ENCODE measurements around the gene CORIN.
"Not testable (repeated sequence)": the region's sequence is repeated elsewhere in the genome, so short reads cannot be mapped to it uniquely, and the experiment has no call there.

Gene CORIN

DNA sequence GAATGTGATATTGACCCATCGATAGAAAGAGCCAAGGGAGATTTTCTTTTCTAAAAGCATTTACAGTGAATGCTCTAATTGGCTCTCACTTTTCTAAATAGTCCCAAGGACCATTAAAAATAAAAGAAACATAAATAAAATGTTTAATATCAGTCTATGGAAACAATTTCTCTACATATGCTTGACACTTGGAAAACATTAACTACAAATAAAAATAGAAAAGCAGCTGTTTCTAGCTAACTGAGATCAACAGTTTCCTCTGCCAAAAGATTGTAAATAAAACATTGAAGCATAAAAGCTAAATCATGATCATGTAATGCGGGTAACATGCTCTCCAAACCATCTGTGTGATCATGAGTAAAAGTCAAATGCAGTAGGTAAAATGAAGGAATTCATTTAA, 49.7 kb downstream of the CORIN start:
- in situ Hi-C loops (cut with MboI; ENCODE audit: low pct_unique_long_range_greater_than_20kb, low sequenced_read_pairs): no loop called here
- DNase-seq: no peak

GRCh38 chr4:47786958-47787370, 50.9 kb downstream of the CORIN start:
- in situ Hi-C loops (cut with MboI; ENCODE audit: low pct_unique_long_range_greater_than_20kb, low sequenced_read_pairs): no loop called here
- DNase-seq: no peak

GRCh38 chr4:47785153-47785552, 52.7 kb downstream of the CORIN start:
- DNase-seq: no peak
- in situ Hi-C loops (cut with MboI; ENCODE audit: low pct_unique_long_range_greater_than_20kb, low sequenced_read_pairs): no loop called here

GRCh38 chr4:47784222-47784621, 53.6 kb downstream of the CORIN start:
- in situ Hi-C loops (cut with MboI; ENCODE audit: low pct_unique_long_range_greater_than_20kb, low sequenced_read_pairs): no loop called here
- DNase-seq: no peak

DNA sequence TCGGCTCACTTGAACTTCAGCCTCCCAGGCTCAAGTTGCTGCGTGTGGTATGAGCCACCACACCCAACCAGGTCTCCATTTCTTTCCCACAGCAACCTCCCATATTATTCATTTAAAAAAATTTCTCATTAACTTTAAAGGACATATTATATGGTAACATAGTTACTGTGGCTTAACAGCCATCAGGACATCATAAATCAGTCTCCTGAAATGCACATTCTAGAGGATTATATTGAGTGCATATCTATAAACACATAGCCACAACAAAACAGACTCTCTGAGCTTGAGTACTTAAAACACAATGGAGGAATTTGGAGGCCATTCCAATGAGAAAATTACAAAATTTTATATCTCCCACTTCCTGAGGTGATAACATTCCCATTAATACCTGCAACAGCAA, 61.5 kb downstream of the CORIN start:
- DNase-seq: no peak
- in situ Hi-C loops (cut with MboI; ENCODE audit: low pct_unique_long_range_greater_than_20kb, low sequenced_read_pairs): no loop called here

DNA sequence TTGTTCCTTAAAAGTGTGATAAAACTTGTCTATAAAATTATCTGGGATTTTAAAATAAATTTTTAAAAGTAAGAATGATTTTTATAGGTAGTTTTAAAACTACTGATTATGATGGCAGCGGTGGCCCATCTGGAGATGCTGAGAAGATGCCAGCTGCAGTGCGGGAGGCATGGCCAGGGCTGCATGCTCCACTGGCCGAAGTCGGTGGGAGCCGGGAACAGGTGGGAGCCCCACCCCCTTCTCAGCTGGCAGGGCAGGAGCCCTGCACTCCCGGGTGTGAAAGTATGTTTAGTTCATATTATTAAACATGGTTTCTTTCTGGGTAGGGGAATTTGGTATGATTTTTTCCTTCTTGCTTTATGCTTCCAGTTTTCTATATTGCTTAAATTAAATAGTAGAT, 63.8 kb downstream of the CORIN start:
- DNase-seq: no peak
- in situ Hi-C loops (cut with MboI; ENCODE audit: low pct_unique_long_range_greater_than_20kb, low sequenced_read_pairs): no loop called here

- in situ Hi-C loops (cut with MboI; ENCODE audit: low pct_unique_long_range_greater_than_20kb, low sequenced_read_pairs): no loop called here
- DNase-seq: no peak
These were observed 66.8 kb downstream of the CORIN start for GRCh38 chr4:47771020-47771419.

DNA sequence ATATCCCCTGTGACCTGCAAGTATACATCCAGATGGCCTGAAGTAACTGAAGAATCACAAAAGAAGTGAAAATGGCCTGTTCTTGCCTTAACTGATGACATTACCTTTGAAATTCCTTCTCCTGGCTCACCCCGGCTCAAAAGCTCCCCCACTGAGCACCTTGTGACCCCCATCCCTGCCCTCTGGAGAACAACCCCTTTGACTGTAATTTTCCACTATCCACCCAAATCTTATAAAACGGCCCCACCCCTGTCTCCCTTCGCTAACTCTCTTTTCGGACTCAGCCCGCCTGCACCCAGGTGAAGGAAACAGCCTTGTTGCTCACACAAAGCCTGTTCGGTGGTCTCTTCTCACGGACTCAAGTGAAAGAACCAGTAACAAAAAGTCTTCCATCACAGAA, 69.9 kb downstream of the CORIN start:
- in situ Hi-C loops (cut with MboI; ENCODE audit: low pct_unique_long_range_greater_than_20kb, low sequenced_read_pairs); DNase-seq: not testable (repeated sequence)

GRCh38 chr4:47763279-47763678, 74.6 kb downstream of the CORIN start:
- in situ Hi-C loops (cut with MboI; ENCODE audit: low pct_unique_long_range_greater_than_20kb, low sequenced_read_pairs): no loop called here
- DNase-seq: no peak

DNA sequence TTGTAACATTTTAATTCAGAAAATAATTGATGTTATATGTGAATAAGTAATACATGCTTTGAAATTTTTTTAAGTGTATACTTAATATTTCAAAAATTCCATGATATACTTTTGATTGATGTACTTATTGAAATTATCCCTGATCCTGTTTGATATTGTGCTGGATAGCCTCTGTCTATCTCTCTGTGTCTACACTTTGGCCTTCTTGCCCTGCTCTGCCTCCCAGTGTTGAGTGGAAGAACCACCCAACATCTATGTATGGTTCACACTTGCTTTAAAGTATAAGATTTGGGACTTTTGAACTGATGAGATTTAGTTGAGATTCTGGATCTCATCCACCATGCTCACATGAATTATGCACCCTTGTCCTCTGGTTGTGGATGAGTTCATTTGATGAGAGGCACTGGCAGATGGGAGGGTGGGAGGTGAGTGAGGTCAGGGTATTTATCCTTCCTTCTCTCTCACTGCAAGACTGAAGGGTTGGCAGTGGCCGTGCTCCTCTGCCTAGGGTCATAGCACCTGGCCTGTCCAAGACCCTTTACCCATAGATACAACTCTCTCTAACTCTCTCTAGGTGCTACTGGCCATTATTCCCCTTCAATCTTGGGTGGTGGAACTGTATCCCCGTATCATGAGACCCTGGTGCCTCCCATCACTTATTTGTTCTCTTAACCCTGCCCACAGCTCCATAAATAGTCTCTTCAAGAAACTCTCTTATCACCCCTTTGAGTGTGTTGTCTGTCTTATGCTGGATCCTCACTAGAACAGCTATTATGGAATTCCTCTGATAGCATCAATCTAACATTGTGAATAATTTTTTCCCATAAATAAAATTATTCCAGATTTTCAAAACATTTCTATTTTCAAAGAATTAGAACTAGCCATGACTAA, 75.2 kb downstream of the CORIN start:
- DNase-seq: no peak
- in situ Hi-C loops (cut with MboI; ENCODE audit: low pct_unique_long_range_greater_than_20kb, low sequenced_read_pairs): no loop called here

DNA sequence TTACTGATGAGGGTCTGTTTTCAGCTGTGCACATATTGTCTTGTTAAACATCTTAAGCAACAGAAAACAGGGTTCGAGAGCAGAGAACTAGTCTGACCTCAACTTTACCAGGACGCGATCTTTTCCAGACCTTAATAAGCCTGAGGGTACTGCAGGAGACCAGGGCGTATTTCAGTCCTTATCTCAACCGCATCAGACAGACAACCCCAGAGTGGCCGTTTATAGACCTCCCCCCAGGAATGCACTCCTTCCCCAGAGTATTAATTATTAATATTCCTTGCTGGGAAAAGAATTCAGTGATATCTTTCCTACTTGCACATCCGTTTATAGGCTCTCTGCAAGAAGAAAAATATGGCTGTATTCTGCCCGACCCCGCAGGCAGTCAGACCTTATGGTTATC, 84.6 kb downstream of the CORIN start:
- DNase-seq; in situ Hi-C loops (cut with MboI; ENCODE audit: low pct_unique_long_range_greater_than_20kb, low sequenced_read_pairs): not testable (repeated sequence)

GRCh38 chr4:47752214-47752613, 85.7 kb downstream of the CORIN start:
- in situ Hi-C loops (cut with MboI; ENCODE audit: low pct_unique_long_range_greater_than_20kb, low sequenced_read_pairs): no loop called here
- no peak for DNase-seq

DNA sequence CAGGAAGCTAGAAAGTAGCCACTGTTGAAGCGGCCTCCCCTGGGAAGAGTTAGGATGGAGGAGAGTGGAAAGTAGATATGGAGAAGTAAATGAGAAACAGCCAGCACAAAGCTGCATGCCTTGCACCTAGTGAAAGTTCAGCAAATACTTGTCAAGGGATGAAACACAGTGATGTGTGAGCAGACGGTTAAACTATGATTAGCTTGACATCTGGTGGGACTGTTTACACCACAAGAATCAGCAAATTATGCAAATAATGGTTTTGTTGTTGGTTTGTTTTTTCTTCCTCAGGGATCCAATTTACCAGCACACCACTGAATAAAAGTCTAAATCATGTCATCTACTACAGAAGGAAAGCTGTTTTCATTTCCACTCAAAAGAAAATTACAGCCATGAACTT, 87.1 kb downstream of the CORIN start:
- DNase-seq: no peak
- in situ Hi-C loops (cut with MboI; ENCODE audit: low pct_unique_long_range_greater_than_20kb, low sequenced_read_pairs): no loop called here

DNA sequence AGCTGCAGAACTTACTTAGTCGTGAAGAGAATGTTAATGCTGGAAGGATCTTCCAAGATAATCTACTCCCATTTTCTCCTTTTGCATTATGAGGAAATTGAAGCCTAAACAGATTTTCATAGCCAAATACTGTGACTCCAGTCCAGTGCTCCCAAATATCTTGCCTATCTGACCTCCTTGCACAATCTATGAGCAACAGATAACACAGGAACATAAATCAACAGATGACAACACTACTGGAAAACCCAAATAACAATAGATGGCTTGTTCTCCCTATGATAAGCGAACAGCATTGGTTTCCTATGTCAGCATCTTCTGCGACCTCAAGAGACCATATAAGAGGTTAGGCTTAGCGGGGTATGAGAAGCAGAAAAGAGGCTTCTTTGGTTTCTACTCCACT, 88.0 kb downstream of the CORIN start:
- in situ Hi-C loops (cut with MboI; ENCODE audit: low pct_unique_long_range_greater_than_20kb, low sequenced_read_pairs): no loop called here
- no peak for DNase-seq

GRCh38 chr4:47749060-47749459, 88.8 kb downstream of the CORIN start:
- DNase-seq: no peak
- in situ Hi-C loops (cut with MboI; ENCODE audit: low pct_unique_long_range_greater_than_20kb, low sequenced_read_pairs): no loop called here

GRCh38 chr4:47747846-47748494, 89.9 kb downstream of the CORIN start:
- in situ Hi-C loops (cut with MboI; ENCODE audit: low pct_unique_long_range_greater_than_20kb, low sequenced_read_pairs): no loop called here

GRCh38 chr4:47747211-47747610, 90.7 kb downstream of the CORIN start:
- in situ Hi-C loops (cut with MboI; ENCODE audit: low pct_unique_long_range_greater_than_20kb, low sequenced_read_pairs): no loop called here
- no peak for DNase-seq

More at GRCh38 chr4:47747846-47748494, 89.9 kb downstream of the CORIN start:
- no peak for DNase-seq

- no peak for DNase-seq
- in situ Hi-C loops (cut with MboI; ENCODE audit: low pct_unique_long_range_greater_than_20kb, low sequenced_read_pairs): no loop called here
These were observed 91.7 kb downstream of the CORIN start for GRCh38 chr4:47746122-47746521.

DNA sequence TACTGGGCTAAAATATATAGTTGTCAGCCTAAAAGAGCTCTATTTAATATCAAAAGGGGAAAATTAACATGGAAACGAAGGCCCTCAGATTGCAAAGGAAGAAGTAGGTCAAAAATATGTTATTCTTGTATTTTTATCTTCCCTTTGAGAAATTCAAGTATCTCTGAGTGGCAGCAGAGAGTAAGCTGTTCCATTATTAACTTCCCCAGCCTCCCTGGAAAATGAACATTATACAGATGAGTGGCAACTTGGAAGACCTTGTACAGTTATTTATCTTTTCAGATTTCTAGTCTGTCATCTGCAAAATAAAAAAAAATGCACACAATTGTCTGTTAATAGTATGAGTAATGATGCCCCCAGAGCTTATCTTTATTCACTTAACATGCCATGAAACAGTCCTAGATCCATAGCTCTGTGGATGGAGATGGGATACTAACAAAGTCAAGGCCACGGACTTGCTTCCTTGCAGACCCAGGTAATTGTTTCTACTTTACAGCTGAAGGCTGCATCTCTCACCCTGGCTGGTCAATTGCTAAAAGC, 93.0 kb downstream of the CORIN start:
- in situ Hi-C loops (cut with MboI; ENCODE audit: low pct_unique_long_range_greater_than_20kb, low sequenced_read_pairs): no loop called here
- no peak for DNase-seq

GRCh38 chr4:47744253-47744652, 93.6 kb downstream of the CORIN start:
- no peak for DNase-seq
- in situ Hi-C loops (cut with MboI; ENCODE audit: low pct_unique_long_range_greater_than_20kb, low sequenced_read_pairs): no loop called here

All from KBM-7 (cell line).